GM18868 (cell line): Measurements from ENCODE around the gene C10orf71.

Source experiments
- ATAC-seq: cut with Tn5 transposase; IDR thresholded peaks from one replicate; pipeline ENCODE4 v1.9.1; 2021; ENCODE audit warnings: mild to moderate bottlenecking, moderate library complexity; ENCODE audit not compliant: unreplicated experiment

The C10orf71 gene

DNA sequence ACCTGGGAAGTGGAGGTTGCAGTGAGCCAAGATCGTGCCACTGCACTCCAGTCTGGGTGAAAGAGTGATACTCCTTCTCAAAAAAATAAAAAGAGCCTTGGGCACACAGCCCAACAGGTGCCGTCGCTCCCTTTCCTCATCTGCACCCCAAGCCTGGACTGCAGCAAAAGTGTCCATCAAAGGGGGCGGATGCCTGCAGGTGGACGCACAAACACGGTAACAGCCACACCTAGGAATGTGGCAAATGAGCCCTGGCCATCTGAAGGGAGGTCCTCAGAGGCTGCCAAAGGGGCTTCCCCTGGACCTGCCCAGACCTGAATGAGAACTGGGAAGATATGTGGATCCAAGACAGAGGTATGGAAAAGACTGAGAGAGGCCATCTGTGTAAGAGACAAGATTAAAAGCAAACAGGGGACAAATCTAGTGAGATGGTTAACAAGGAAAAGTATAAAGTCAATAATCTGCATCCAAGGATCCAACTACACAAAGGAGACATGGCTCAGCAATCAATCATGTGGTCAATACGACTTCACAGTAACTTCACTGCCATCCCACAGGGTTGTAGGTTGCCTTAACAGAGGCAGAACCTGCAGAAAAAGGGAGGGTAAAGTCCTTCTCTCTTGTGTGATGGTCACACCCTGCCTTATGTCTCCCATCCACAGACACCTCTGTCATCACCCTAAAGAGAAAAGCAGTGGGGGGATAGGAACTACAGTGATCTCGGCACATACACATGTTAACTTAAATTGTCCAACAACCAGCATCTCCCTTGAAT, 71.5 kb downstream of the C10orf71 start:
- no peak for ATAC-seq

DNA sequence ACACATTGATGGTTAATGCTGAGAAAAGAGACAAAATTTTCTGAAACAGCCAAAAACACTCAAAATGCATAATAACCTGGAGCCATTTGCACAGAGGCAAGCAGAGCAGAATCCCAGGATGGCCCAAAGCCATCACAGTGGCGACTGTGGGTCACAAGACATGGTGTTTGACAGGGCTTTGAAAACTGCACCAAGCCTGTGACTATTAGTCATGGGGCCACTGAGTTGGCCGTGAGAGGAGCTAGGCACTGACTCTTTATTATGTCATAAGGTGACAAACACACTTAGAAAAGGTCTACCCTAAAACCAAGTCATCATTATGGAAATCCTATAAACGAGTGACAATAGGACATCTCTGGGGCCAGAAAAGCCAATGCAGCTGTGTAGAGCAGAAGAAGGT, 73.0 kb downstream of the C10orf71 start:
- ATAC-seq, result no peak

DNA sequence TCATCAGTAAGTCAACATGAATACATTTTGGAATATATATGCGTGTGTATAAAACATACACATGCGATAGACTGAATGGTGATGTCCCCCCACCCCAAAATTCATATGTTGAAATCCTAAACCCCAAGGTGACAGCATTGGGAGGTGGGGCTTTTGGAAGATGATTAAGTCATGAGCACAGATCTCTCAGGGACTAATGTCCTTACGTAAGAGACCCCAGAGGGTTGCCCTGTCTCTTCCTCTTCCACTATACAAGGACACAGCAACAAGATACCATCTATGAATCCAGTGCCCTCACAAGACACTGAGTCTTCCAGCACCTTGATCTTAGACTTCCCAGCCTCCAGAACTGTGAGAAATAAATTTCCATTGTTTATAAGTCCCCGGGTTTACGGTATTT, 74.4 kb downstream of the C10orf71 start:
- ATAC-seq, result no peak

DNA sequence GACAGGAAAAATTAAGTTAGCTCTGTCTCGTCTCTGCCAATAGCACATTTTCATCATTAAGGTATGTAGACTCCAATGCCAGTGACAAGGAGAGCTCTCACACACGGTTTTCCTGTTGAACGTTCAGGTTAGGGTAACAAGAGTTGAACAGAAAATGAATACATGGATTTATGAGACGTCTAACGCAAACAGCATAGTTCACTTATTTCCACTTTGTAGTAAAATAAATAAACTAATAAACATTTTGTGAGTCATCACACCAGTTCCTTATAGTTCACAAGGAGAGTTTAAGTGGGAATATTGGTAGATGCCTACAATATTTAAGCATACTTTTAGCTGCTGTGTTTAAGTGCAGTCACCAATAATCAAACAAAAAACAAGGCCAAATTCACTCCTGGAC, 75.8 kb downstream of the C10orf71 start:
- ATAC-seq, result no peak

DNA sequence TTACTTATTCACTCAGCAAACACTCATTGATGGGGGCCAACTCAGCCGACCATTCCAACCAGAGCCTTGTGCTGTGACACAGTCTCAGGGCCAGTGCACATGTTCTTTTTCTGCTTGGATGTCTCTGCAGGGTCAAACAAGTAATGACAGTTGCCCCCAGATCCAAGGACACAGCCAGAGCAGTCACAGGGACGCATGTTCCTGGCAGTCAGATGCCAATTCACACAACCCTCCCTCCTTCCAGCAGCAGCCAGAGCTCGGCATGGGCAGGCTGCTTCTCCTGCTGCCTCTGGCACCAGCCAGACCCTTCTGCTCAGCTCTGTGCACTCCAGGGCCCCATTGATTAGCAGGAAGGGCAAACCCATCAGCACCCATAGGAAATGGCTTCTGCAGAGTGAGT, 76.6 kb downstream of the C10orf71 start:
- ATAC-seq, result no peak
